ENCODE data around the gene TMEFF2. TPM values are rescaled to one million over a fixed set of nuclear protein-coding genes. Genes with fewer than 3 reads are reported as not detected.

TMEFF2 gene
- total RNA-seq, 1 donor from 2014 or later, result not detected

- no peak overlapping the region for H3K4me3 ChIP-seq
- no peaks in the 10 kb centered on the region for H3K27me3 ChIP-seq
- TF ChIP-seq, protein P1, sequence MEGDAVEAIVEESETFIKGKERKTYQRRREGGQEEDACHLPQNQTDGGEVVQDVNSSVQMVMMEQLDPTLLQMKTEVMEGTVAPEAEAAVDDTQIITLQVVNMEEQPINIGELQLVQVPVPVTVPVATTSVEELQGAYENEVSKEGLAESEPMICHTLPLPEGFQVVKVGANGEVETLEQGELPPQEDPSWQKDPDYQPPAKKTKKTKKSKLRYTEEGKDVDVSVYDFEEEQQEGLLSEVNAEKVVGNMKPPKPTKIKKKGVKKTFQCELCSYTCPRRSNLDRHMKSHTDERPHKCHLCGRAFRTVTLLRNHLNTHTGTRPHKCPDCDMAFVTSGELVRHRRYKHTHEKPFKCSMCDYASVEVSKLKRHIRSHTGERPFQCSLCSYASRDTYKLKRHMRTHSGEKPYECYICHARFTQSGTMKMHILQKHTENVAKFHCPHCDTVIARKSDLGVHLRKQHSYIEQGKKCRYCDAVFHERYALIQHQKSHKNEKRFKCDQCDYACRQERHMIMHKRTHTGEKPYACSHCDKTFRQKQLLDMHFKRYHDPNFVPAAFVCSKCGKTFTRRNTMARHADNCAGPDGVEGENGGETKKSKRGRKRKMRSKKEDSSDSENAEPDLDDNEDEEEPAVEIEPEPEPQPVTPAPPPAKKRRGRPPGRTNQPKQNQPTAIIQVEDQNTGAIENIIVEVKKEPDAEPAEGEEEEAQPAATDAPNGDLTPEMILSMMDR (IDR thresholded peaks at IDR 0.05), result no peak
- H3K4me1 ChIP-seq, result no peaks in the 10 kb centered on the region
- no peaks in the 10 kb centered on the region for H3K9me3 ChIP-seq
- no peaks in the 10 kb centered on the region for H3K36me3 ChIP-seq
- intact Hi-C loops (cut with DNase I), result no loop called here
- no peak for DNase-seq (ENCODE audit: low spot score in 2 of 2)
- no peak overlapping the region for H3K27ac ChIP-seq
Measured at GRCh38 chr2:192206399-192206798, 11.7 kb upstream of the TMEFF2 start.

DNA sequence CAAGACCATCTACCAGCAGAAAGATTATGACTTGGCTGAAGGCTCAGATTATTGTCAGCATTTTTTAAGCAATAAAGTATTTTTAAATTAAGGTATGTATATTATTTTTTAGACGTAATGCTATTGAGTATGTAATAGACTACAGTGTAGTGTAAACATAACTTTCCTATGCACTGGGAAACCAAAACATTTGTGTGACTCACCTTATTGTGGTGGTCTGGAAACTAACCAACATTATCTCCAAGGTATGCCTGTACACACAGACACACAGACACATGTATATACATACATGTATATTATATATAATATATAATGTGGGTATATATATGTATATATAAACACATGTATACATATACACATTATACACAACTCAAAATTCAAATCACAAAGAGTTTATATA is 9.1 kb upstream of the TMEFF2 start:
- Histone ChIP-seq H3K9me3 (no peaks in the 10 kb centered on the region), H3K36me3 (no peaks in the 10 kb centered on the region), H3K27ac (no peak overlapping the region), H3K4me1 (no peaks in the 10 kb centered on the region), H3K4me3 (no peak overlapping the region), H3K27me3 (no peaks in the 10 kb centered on the region)
- DNase-seq (ENCODE audit: low spot score in 2 of 2), result no peak
- TF ChIP-seq, protein P1 (IDR thresholded peaks at IDR 0.05), result no peak
- intact Hi-C loops (cut with DNase I), result no loop called here

DNA sequence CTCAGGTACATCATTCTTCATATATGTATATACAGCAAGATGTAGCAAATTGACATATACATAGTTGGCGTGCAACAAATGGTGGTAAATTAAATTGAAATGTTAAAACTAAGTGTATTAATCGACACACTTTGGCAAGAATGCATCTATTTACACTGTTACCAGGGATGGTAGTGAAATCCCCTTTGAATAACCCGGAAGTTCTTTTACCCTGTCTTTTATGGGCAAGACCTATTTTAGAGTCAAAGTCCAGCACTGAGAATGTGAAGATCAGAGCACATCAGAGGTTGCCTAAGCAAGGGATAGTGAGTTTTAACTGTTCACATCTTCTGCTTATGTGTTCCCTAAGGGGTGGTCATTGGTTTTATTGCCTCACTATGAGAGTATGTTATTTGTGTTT is 7.6 kb upstream of the TMEFF2 start:
- Histone ChIP-seq H3K4me3 (no peak overlapping the region), H3K4me1 (no peaks in the 10 kb centered on the region), H3K9me3 (no peaks in the 10 kb centered on the region), H3K27ac (no peak overlapping the region), H3K36me3 (no peaks in the 10 kb centered on the region), H3K27me3 (no peaks in the 10 kb centered on the region)
- intact Hi-C loops (cut with DNase I), result no loop called here
- TF ChIP-seq, protein P1 (IDR thresholded peaks at IDR 0.05), result no peak
- no peak for DNase-seq (ENCODE audit: low spot score in 2 of 2)

DNA sequence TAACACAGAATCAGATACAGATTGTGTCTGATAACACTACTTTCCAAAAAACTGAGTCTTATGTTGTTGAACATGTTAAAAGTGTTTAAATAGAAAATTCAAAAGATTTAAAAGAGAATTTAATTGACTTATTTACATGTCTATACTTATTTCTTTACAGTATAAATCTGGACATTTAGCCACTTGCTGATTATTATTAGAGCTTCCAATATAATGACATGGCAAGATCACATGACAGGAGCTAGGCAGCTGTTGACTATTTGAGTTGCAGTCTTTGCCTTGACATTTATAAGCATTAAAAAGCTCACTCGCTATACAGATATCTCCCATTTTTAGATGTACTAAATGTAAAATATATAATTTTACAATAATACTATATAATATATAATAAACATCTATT is 6.4 kb upstream of the TMEFF2 start:
- TF ChIP-seq, protein P1 (IDR thresholded peaks at IDR 0.05), result no peak
- H3K4me3 ChIP-seq, result no peak overlapping the region
- no peaks in the 10 kb centered on the region for H3K4me1 ChIP-seq
- no peaks in the 10 kb centered on the region for H3K36me3 ChIP-seq
- H3K27me3 ChIP-seq, result no peaks in the 10 kb centered on the region
- H3K27ac ChIP-seq, result no peak overlapping the region
- DNase-seq (ENCODE audit: low spot score in 2 of 2), result no peak
- intact Hi-C loops (cut with DNase I), result no loop called here
- H3K9me3 ChIP-seq, result no peaks in the 10 kb centered on the region

DNA sequence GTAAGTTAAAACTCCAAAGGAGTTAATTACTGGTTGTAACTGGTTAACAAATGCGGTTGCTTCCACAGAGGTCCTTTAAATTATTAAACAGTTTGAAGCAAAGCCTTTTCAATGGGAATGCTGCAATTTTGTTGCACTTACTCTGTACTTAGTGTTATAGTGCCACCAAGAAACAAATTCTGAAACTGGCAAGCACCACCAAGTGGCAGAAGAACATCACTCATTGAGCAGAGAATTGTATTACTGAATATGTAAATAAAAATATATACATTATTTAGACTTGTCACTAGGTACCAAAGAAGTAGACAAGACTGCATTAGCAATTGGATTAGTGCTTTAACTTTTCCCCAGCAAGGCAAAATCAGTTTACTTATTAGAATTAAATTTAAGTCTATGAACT is 2.6 kb upstream of the TMEFF2 start:
- no peak for DNase-seq (ENCODE audit: low spot score in 2 of 2)
- intact Hi-C loops (cut with DNase I), result no loop called here
- Histone ChIP-seq H3K4me3 (no peak overlapping the region), H3K27ac (no peak overlapping the region), H3K36me3 (no peaks in the 10 kb centered on the region), H3K27me3 (peaks cover 13% of the 10 kb centered on the region), H3K9me3 (no peaks in the 10 kb centered on the region), H3K4me1 (peaks cover 7 to 18% of the 10 kb centered on the region in 2 donors)
- TF ChIP-seq, protein P1 (IDR thresholded peaks at IDR 0.05), result no peak
